A549 (cell line): ENCODE measurements around the gene IPO11. TPM values are rescaled to one million over a fixed set of nuclear protein-coding genes. Genes with fewer than 3 reads are reported as not detected.

Experiments used
- ATAC-seq, 2 experiments: fragments of 200-7000 bp in 1 of 2; fragments of >200 bp in 1 of 2; cut with Nextera tagmentation in 1 of 2; cut with Tn5 transposase in 1 of 2; 3 replicates each; pipeline versions ENCODE4 v1.8.0 to v1.9.1; 2018 to 2020; ENCODE audit warnings: mild to moderate bottlenecking in 1 of 2, moderate library complexity in 1 of 2
- CTCF ChIA-PET: fragments of 300-600 bp; sonication (Branson Sonifier 250); formaldehyde crosslinking; extraction: SDS; loops from one replicate; lab custom pipeline; 2021; ENCODE audit warnings: antibody characterized with exemption, inconsistent platforms; lab: Yijun Ruan, JAX
- POLR2A ChIA-PET: fragments of 350-600 bp; formaldehyde crosslinking; extraction: SDS; loops from one replicate; lab custom pipeline; 2021; ENCODE audit warnings: antibody characterized with exemption, inconsistent platforms; lab: Yijun Ruan, JAX
- DNase-seq, 2 experiments: peaks; one replicate each; pipeline versions ENCODE4 v3.0.0 to v3.0.0-alpha.2; 2011 to 2016; ENCODE audit warnings: low read depth in 1 of 2, low spot score in 1 of 2
- FAIRE-seq: peaks from 2 replicates; lab custom pipeline; 2011; peaks lifted over from hg19 to GRCh38; lab: Jason Lieb, UNC
- H3K27ac ChIP-seq, 2 experiments: fragments of >200 bp; sonication (Bioruptor Twin); formaldehyde crosslinking; 3 replicates each; pipeline ENCODE4 v1.5.1; 2016 to 2017
- H3K4me1 ChIP-seq: fragments of >200 bp; sonication (Bioruptor Twin); formaldehyde crosslinking; 3 replicates; pipeline ENCODE4 v1.6.1; 2016
- H3K4me2 ChIP-seq: fragments of >200 bp; sonication (Bioruptor Twin); formaldehyde crosslinking; 3 replicates; pipeline ENCODE4 v1.6.1; 2016
- H3K4me3 ChIP-seq: fragments of >200 bp; sonication (Bioruptor Twin); formaldehyde crosslinking; 3 replicates; pipeline ENCODE4 v1.5.1; 2016
- H3K9me3 ChIP-seq: fragments of >200 bp; sonication (Bioruptor Twin); formaldehyde crosslinking; 3 replicates; pipeline ENCODE4 v1.6.1; 2016
- BHLHE40 ChIP-seq: IDR thresholded peaks from 2 replicates; pipeline ENCODE4 v1.6.1; 2012; ENCODE audit warnings: low read depth, low read length, inconsistent platforms
- CHD2 ChIP-seq: fragments of 150-350 bp; IDR thresholded peaks from 2 replicates; pipeline ENCODE4 v1.6.1; 2014; ENCODE audit warnings: low read length; ENCODE audit not compliant: partially characterized antibody
- EHMT2 ChIP-seq: fragments of 200-600 bp; sonication (generic); IDR thresholded peaks from 2 replicates; pipeline ENCODE4 v1.6.1; 2016; ENCODE audit warnings: antibody characterized with exemption, low read depth, mild to moderate bottlenecking, moderate library complexity
- EP300 ChIP-seq, 2 experiments: fragments of >200 bp; sonication (Bioruptor Twin); formaldehyde crosslinking; IDR thresholded peaks; 2 replicates in 1 of 2; 3 replicates in 1 of 2; pipeline ENCODE4 v1.6.1; 2016 to 2017
- FOSB ChIP-seq: fragments of 250-450 bp; sonication (Bioruptor Pico); IDR thresholded peaks from 2 replicates; pipeline ENCODE4 v1.5.0; 2020; ENCODE audit warnings: mild to moderate bottlenecking, moderate library complexity
- FOXS1 ChIP-seq: fragments of 250-450 bp; sonication (Bioruptor Pico); IDR thresholded peaks from 2 replicates; pipeline ENCODE4 v1.5.0; 2020; ENCODE audit warnings: mild to moderate bottlenecking, moderate library complexity
- HDAC2 ChIP-seq: fragments of 200-600 bp; sonication (generic); IDR thresholded peaks from 2 replicates; pipeline ENCODE4 v1.6.1; 2016
- HEYL ChIP-seq: fragments of 250-450 bp; sonication (Bioruptor Pico); IDR thresholded peaks from 2 replicates; pipeline ENCODE4 v1.8.0; 2021; ENCODE audit warnings: mild to moderate bottlenecking, moderate library complexity
- JUNB ChIP-seq: fragments of >200 bp; sonication (Bioruptor Twin); formaldehyde crosslinking; IDR thresholded peaks from 2 replicates; pipeline ENCODE4 v1.6.1; 2016
- KDM1A ChIP-seq: fragments of 200-600 bp; sonication (generic); IDR thresholded peaks from 2 replicates; pipeline ENCODE4 v1.6.1; 2016; ENCODE audit warnings: low read depth, mild to moderate bottlenecking
- KDM5A ChIP-seq: fragments of 200-600 bp; sonication (generic); IDR thresholded peaks from 2 replicates; pipeline ENCODE4 v1.6.1; 2016; ENCODE audit warnings: antibody characterized with exemption, mild to moderate bottlenecking
- MAZ ChIP-seq: fragments of 150-350 bp; IDR thresholded peaks from 2 replicates; pipeline ENCODE4 v1.6.1; 2014; ENCODE audit warnings: antibody characterized with exemption, low read depth, low read length, borderline replicate concordance
- NFE2L2 ChIP-seq: fragments of 150-350 bp; conservative IDR thresholded peaks from 2 replicates; pipeline ENCODE4 v1.6.1; 2014; ENCODE audit warnings: low read length
- NPAS2 ChIP-seq: fragments of 250-450 bp; sonication (Bioruptor Pico); IDR thresholded peaks from 2 replicates; pipeline ENCODE4 v1.8.0; 2022; ENCODE audit warnings: mild to moderate bottlenecking, moderate library complexity, borderline replicate concordance
- PHF8 ChIP-seq: fragments of 200-600 bp; sonication (generic); IDR thresholded peaks from 2 replicates; pipeline ENCODE4 v1.6.1; 2016; ENCODE audit warnings: low read depth, mild to moderate bottlenecking, antibody characterized with exemption, moderate library complexity, borderline replicate concordance
- RAD21 ChIP-seq, 2 experiments: fragments of >200 bp in 1 of 2; sonication (Bioruptor Twin) in 1 of 2; formaldehyde crosslinking in 1 of 2; IDR thresholded peaks in 1 of 2; conservative IDR thresholded peaks in 1 of 2; 2 replicates in 1 of 2; 3 replicates in 1 of 2; pipeline ENCODE4 v1.6.1; 2012 to 2018; ENCODE audit warnings: inconsistent platforms in 1 of 2
- SMC3 ChIP-seq: fragments of >200 bp; sonication (Bioruptor Twin); formaldehyde crosslinking; IDR thresholded peaks from 3 replicates; pipeline ENCODE4 v1.6.1; 2018; ENCODE audit warnings: inconsistent platforms
- TFCP2L1 ChIP-seq: fragments of 250-450 bp; sonication (Bioruptor Pico); IDR thresholded peaks from 2 replicates; pipeline ENCODE4 v1.5.0; 2021; ENCODE audit warnings: mild to moderate bottlenecking
- TP53 ChIP-seq: fragments of 250-450 bp; sonication (Bioruptor Pico); IDR thresholded peaks from 2 replicates; pipeline ENCODE4 v1.5.0; 2021; ENCODE audit warnings: mild to moderate bottlenecking, moderate library complexity
- USF2 ChIP-seq: fragments of 450-650 bp; IDR thresholded peaks from 2 replicates; pipeline ENCODE4 v1.6.1; 2014; ENCODE audit warnings: antibody characterized with exemption
- ZC3H11A ChIP-seq: fragments of 450-650 bp; IDR thresholded peaks from 2 replicates; pipeline ENCODE4 v1.6.1; 2014; ENCODE audit warnings: antibody characterized with exemption, mild to moderate bottlenecking
- ZSCAN20 ChIP-seq: fragments of 250-450 bp; sonication (Bioruptor Pico); IDR thresholded peaks from 2 replicates; pipeline ENCODE4 v1.8.0; 2022; ENCODE audit warnings: mild to moderate bottlenecking, moderate library complexity
- WGBS: methylation state at CpG from one replicate; pipeline ENCODE4 v1.1.6; 2017; ENCODE audit errors: missing lambda C conversion rate; 5-methylcytosine and 5-hydroxymethylcytosine counted together
- polyA plus RNA-seq, 4 experiments: library from polyadenylated mRNA; depleted of rRNA in 3 of 4; stranded (reverse); fragments of >200 nt; fragmentation: RNase III in 1 of 4; extraction: RNeasy Plus Mini Kit Qiagen cat#74134 plus additional on column Dnase treatment in 1 of 4; gene quantifications; 2 replicates in 3 of 4; 3 replicates in 1 of 4; pipeline ENCODE4 v1.2.3, GENCODE V29; 2011 to 2017
- TF ChIP-seq, protein P1 (sequence below): fragments of 150-350 bp; IDR thresholded peaks from 2 replicates; pipeline ENCODE4 v1.6.1; 2014; ENCODE audit warnings: low read depth, mild to moderate bottlenecking, low read length
- TF ChIP-seq, protein P2 (sequence below): fragments of 250-450 bp; sonication (Bioruptor Pico); IDR thresholded peaks from 2 replicates; pipeline ENCODE4 v1.5.0; 2020; ENCODE audit warnings: low read depth, mild to moderate bottlenecking, moderate library complexity
- TF ChIP-seq, protein P3 (sequence below): fragments of 250-450 bp; sonication (Bioruptor Pico); IDR thresholded peaks from 2 replicates; pipeline ENCODE4 v1.5.0; 2021; ENCODE audit warnings: mild to moderate bottlenecking, moderate library complexity, borderline replicate concordance
- TF ChIP-seq, protein P4 (sequence below): fragments of >200 bp; sonication (Bioruptor Twin); formaldehyde crosslinking; IDR thresholded peaks from 3 replicates; pipeline ENCODE4 v1.6.1; 2016

Gene IPO11
- polyA plus RNA-seq, 2 of the 4 experiments (the other 2 are of a cell fraction), result 20.7 to 33.0 TPM

DNA sequence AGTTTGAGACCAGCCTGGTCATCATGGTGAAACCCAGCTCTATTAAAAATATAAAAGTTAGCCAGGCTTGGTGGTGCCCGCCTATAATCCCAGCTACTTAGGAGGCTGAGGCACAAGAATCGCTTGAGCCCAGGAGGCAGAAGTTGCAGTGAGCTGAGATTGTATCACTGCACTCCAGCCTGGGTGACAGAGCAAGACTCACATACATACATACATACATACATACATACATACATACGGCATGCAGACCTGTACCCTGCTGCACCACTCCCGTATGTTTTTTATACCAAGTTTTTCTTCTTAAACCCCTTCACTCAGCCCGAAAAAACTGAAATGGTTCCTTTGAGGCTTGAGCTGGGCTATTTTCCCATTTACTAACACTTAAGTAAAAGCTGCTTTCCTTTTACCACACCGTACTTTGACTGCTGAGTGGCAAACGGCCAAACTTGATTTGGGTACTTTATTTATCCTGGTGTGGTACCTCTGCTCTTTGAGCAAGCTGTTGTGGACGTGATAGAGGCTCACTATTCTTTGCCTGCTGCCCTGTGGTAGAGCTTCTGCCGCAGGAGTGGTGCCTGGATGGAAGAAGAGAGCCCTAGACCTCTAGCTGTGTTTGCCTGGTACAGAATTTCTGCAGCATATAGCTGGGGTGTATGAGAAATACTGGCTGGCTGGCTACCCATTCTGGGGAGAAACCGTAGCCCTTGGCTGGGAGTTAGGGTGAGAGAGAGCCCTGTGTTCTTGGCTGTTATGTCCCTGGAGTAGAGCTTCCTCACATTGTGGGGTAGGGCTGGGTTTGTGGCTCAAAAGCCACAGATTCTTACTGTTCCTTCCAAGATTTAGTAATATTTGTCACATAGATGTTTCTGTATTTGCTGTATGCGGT is 19.4 kb downstream of the IPO11 start:
- H3K27ac ChIP-seq, result no peak overlapping the region
- POLR2A ChIA-PET, result interaction anchor here (1.0 kb wide), 1 partner anchor 28 kb away, joined by 3 read pairs; the partner anchor contains the start of gene DIMT1
- FAIRE-seq (no peak), DNase-seq (no peak), ATAC-seq (peak; percentile 27 to 50; a peak in 4 of 6 replicates)
- no peak overlapping the region for H3K4me2 ChIP-seq
- H3K9me3 ChIP-seq, result no peaks in the 10 kb centered on the region
- TF ChIP-seq TFCP2L1 (CRISPR knock-in tag) (no peak), KDM1A (no peak), USF2 (no peak), ZC3H11A (no peak), NPAS2 (CRISPR knock-in tag) (no peak), CHD2 (no peak), PHF8 (no peak), TP53 (CRISPR knock-in tag) (no peak), BHLHE40 (no peak), EP300 (IDR thresholded peaks at IDR 0.05) (no peak), EHMT2 (no peak)
- TF ChIP-seq, protein P1, sequence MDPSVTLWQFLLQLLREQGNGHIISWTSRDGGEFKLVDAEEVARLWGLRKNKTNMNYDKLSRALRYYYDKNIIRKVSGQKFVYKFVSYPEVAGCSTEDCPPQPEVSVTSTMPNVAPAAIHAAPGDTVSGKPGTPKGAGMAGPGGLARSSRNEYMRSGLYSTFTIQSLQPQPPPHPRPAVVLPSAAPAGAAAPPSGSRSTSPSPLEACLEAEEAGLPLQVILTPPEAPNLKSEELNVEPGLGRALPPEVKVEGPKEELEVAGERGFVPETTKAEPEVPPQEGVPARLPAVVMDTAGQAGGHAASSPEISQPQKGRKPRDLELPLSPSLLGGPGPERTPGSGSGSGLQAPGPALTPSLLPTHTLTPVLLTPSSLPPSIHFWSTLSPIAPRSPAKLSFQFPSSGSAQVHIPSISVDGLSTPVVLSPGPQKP, result no peak
- TF ChIP-seq, protein P2, sequence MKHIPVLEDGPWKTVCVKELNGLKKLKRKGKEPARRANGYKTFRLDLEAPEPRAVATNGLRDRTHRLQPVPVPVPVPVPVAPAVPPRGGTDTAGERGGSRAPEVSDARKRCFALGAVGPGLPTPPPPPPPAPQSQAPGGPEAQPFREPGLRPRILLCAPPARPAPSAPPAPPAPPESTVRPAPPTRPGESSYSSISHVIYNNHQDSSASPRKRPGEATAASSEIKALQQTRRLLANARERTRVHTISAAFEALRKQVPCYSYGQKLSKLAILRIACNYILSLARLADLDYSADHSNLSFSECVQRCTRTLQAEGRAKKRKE (CRISPR knock-in tag), result no peak
- TF ChIP-seq, protein P3, sequence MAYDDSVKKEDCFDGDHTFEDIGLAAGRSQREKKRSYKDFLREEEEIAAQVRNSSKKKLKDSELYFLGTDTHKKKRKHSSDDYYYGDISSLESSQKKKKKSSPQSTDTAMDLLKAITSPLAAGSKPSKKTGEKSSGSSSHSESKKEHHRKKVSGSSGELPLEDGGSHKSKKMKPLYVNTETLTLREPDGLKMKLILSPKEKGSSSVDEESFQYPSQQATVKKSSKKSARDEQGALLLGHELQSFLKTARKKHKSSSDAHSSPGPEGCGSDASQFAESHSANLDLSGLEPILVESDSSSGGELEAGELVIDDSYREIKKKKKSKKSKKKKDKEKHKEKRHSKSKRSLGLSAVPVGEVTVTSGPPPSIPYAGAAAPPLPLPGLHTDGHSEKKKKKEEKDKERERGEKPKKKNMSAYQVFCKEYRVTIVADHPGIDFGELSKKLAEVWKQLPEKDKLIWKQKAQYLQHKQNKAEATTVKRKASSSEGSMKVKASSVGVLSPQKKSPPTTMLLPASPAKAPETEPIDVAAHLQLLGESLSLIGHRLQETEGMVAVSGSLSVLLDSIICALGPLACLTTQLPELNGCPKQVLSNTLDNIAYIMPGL, result no peak
- CTCF ChIA-PET, result interaction anchor here (0.6 to 2.9 kb wide), 4 partner anchors 12 to 80 kb away, joined by 3 to 13 read pairs (median 4); no protein-coding TSS in a partner anchor
- no peaks in the 10 kb centered on the region for H3K4me1 ChIP-seq
- WGBS, result 86% methylated on average over 11 of the region's 11 CpGs
- H3K4me3 ChIP-seq, result no peak overlapping the region

- WGBS, result 95% methylated on average over 5 of the region's 5 CpGs
- CTCF ChIA-PET, result interaction anchor here (0.6 to 2.9 kb wide), 4 partner anchors 11 to 81 kb away, joined by 3 to 13 read pairs (median 4); no protein-coding TSS in a partner anchor
- Histone ChIP-seq H3K27ac (no peak overlapping the region), H3K9me3 (no peaks in the 10 kb centered on the region)
- no peak for DNase-seq
- TF ChIP-seq JUNB (no peak), FOXS1 (CRISPR knock-in tag) (no peak), MAZ (no peak), NFE2L2 (no peak), RAD21 (conservative IDR thresholded peaks at IDR 0.05 in 1 of 2, IDR thresholded peaks at IDR 0.05 in 1 of 2) (no peak), FOSB (CRISPR knock-in tag) (no peak), USF2 (no peak), HEYL (CRISPR knock-in tag) (no peak), HDAC2 (no peak), SMC3 (no peak), ZSCAN20 (CRISPR knock-in tag) (no peak), KDM5A (no peak), CHD2 (no peak), TP53 (CRISPR knock-in tag) (no peak)
- TF ChIP-seq, protein P4, sequence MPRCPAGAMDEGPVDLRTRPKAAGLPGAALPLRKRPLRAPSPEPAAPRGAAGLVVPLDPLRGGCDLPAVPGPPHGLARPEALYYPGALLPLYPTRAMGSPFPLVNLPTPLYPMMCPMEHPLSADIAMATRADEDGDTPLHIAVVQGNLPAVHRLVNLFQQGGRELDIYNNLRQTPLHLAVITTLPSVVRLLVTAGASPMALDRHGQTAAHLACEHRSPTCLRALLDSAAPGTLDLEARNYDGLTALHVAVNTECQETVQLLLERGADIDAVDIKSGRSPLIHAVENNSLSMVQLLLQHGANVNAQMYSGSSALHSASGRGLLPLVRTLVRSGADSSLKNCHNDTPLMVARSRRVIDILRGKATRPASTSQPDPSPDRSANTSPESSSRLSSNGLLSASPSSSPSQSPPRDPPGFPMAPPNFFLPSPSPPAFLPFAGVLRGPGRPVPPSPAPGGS, result no peak
- TF ChIP-seq, protein P1, result no peak
- TF ChIP-seq, all 56 proteins: peak for 0
- Histone ChIP-seq H3K4me1 (no peaks in the 10 kb centered on the region), H3K4me3 (no peak overlapping the region), H3K4me2 (no peak overlapping the region)
- POLR2A ChIA-PET, result no interaction called here
- no peak for ATAC-seq
- no peak for FAIRE-seq
These were observed 20.1 kb downstream of the IPO11 start for GRCh38 chr5:62432621-62433064.
